H1 (cell line): ENCODE results near the gene ATPAF2. TPM values are rescaled to one million over a fixed set of nuclear protein-coding genes. Genes with fewer than 3 reads are reported as not detected.

Experiments
- ASH2L ChIP-seq: fragments of 200-600, 300-600 bp; sonication (generic); IDR thresholded peaks from one replicate; pipeline ENCODE4 v1.7.1; 2017; ENCODE audit warnings: low read length
- CBX5 ChIP-seq: fragments of 300-800, 300-1000 bp; sonication (generic); IDR thresholded peaks from 2 replicates; pipeline ENCODE4 v1.7.1; 2016; ENCODE audit warnings: antibody characterized with exemption, low read length, low read depth
- EGR1 ChIP-seq: IDR thresholded peaks from 2 replicates; pipeline ENCODE4 v1.6.1; 2011; ENCODE audit warnings: low read depth, low read length, borderline replicate concordance
- MAFK ChIP-seq: IDR thresholded peaks from 2 replicates; pipeline ENCODE4 v1.6.1; 2012; ENCODE audit warnings: low read depth, mild to moderate bottlenecking, improper control_type of control experiment, low read length
- TEAD4 ChIP-seq: IDR thresholded peaks from 2 replicates; pipeline ENCODE4 v1.6.1; 2012; ENCODE audit warnings: low read depth, low read length, inconsistent platforms, mixed read lengths
- polyA plus RNA-seq, 7 experiments: library from polyadenylated mRNA; depleted of rRNA in 3 of 7; stranded (reverse) in 5 of 7; unstranded in 2 of 7; fragments of >200 nt in 5 of 7; fragments of 200-250 nt in 2 of 7; gene quantifications; 1 replicate in 5 of 7; 2 replicates in 1 of 7; 4 replicates in 1 of 7; pipeline versions ENCODE4 v1.2.1 to v1.2.3, GENCODE V29; 2011 to 2013; ENCODE audit warnings: missing spikeins in 2 of 7, mixed read lengths in 2 of 7
- total RNA-seq: library from RNA; stranded (reverse); fragmentation: NEBNext Ultra II Directional; extraction: Animal tissue kit (Norgen Biotek cat#: 25700); gene quantifications from 2 replicates; pipeline ENCODE4 v1.2.1, GENCODE V29; 2021

The ATPAF2 gene
- total and polyA plus RNA-seq, 2 of the 8 experiments (the other 6 are each of a cell fraction or from before 2014, with no cell fraction given): 19.6 to 22.9 TPM

GRCh38 chr17:18074566-18075272 is 35.8 kb upstream of the ATPAF2 start (continued):
- TF ChIP-seq CBX5 (no peak), ASH2L (no peak), TEAD4 (no peak), EGR1 (no peak), MAFK (no peak)
